GM12801 (cell line): Measurements from ENCODE around the gene PSMA7.

Source experiments
- CTCF ChIP-seq: IDR thresholded peaks from one replicate; pipeline ENCODE4 v1.5.1; 2011; ENCODE audit warnings: control low read depth; ENCODE audit not compliant: insufficient read length; ENCODE audit errors: extremely low read depth

Gene PSMA7

GRCh38 chr20:62143081-62143956 is at the start of gene PSMA7, which contains the start of gene SS18L1:
Gene PSMA7 (minus strand): TSS chr20:62143394. CDS start chr20:62143303, 91 bp downstream.
Gene SS18L1 (plus strand): TSS chr20:62143769. CDS start chr20:62143821, 52 bp downstream.
- no peak for TF ChIP-seq CTCF

GRCh38 chr20:62192635-62193034 is 49.4 kb upstream of the PSMA7 start:
- TF ChIP-seq CTCF = no peak

- TF ChIP-seq CTCF = no peak
Observed at GRCh38 chr20:62191781-62192559, 48.8 kb upstream of the PSMA7 start.

- TF ChIP-seq CTCF = no peak
Observed at GRCh38 chr20:62190639-62191411, 47.6 kb upstream of the PSMA7 start.

GRCh38 chr20:62186887-62187866 is 44.0 kb upstream of the PSMA7 start:
- no peak for TF ChIP-seq CTCF

- TF ChIP-seq CTCF = no peak
Observed at GRCh38 chr20:62186096-62186426, 42.9 kb upstream of the PSMA7 start.
